Measurements from ENCODE around the gene ACADSB.

ACADSB gene

GRCh38 chr10:123008355-123009104 is at the start of gene ACADSB, which contains the start of gene IKZF5:
Gene ACADSB (plus strand): TSS chr10:123009006. CDS start chr10:123009030, 24 bp downstream.
Gene IKZF5 (minus strand): TSS chr10:123008795. CDS start chr10:122998625, 10,170 bp downstream.
- DNase-seq, result peak; percentile 96

- no peak for DNase-seq
Measured at GRCh38 chr10:122962405-122962804, 46.4 kb upstream of the ACADSB start.

- DNase-seq, result no peak
Measured at GRCh38 chr10:122966879-122967278, 41.9 kb upstream of the ACADSB start.

GRCh38 chr10:122968698-122969097 is 40.1 kb upstream of the ACADSB start:
- no peak for DNase-seq

DNA sequence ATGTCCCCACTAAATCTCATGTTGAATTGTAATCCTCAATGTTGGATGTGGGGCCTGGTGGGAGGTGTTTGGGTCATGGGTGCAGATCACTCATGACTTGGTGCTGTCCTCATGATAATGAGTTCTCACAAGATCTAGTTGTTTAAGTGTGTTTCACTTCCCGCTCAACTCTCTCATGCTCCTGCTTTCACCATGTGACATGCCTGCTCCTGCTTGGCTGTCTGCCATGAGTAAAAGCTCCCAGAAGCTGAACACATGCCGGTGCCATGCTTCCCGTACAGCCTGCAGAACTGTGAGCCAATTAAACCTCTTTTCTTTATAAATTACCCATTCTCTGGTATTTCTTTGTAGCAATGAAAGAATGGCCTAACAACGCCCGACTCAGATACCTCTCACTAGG is 34.8 kb upstream of the ACADSB start:
- DNase-seq, result no peak

GRCh38 chr10:122974543-122975064 is 34.2 kb upstream of the ACADSB start:
- no peak for DNase-seq

- peak; percentile 81 for DNase-seq
Measured at GRCh38 chr10:122980209-122981065, 28.4 kb upstream of the ACADSB start, which contains the start of gene PSTK. Gene PSTK (plus strand): TSS chr10:122980401. CDS start chr10:122980480, 79 bp downstream.

GRCh38 chr10:122981066-122981464 is 27.7 kb upstream of the ACADSB start:
- DNase-seq, result peak; percentile 20

- no peak for DNase-seq
Measured at GRCh38 chr10:122983898-122984297, 24.9 kb upstream of the ACADSB start.

GRCh38 chr10:122984708-122985107 is 24.1 kb upstream of the ACADSB start:
- no peak for DNase-seq

GRCh38 chr10:122986335-122986734 is 22.5 kb upstream of the ACADSB start:
- DNase-seq, result no peak

DNA sequence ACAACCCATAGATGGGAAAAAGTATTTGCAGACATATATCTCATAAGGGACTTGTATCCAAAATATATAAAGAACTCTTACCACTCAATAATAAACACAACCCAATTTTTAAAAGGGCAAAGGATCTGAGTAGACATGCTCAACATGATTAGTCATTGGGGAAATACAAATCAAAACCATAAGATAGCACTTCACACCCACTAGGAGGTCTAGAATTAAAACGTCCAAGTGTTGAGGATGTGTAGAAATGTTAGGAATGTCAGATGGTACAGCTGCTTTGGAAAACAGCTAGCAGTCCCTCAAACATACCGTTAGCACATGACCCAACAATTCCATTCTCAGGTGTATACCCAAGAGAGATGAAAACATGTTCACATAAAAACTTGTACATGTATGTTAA is 20.3 kb upstream of the ACADSB start:
- DNase-seq, result no peak

GRCh38 chr10:122990278-122990677 is 18.5 kb upstream of the ACADSB start:
- no peak for DNase-seq

GRCh38 chr10:122992031-122992585 is 16.7 kb upstream of the ACADSB start:
- DNase-seq, result no peak

DNA sequence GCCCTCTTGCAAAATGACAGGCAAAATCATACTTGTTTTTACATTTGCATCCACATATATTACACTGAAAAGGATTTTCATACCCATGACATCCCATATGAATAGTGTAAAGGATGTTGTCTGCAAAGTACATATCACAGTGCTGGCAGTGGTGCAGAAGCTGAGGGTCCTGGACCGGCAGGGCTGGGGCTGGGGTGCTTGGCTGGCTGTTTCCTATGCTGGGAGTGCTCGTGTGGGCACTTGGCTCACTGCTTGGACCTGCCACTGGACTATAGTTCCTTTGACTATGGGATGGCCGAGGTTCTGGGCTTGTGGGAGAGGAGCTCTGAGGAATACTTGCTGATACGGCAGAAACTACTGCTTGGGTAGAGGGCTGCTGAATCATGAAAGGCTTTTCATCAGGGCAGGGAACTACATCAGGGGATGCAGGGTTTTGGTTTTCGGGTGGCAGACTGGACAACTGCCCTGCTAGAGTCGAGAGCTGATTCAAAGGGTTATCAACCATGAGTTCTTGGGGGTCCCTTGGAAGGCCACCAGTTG is 14.9 kb upstream of the ACADSB start:
- no peak for DNase-seq

DNA sequence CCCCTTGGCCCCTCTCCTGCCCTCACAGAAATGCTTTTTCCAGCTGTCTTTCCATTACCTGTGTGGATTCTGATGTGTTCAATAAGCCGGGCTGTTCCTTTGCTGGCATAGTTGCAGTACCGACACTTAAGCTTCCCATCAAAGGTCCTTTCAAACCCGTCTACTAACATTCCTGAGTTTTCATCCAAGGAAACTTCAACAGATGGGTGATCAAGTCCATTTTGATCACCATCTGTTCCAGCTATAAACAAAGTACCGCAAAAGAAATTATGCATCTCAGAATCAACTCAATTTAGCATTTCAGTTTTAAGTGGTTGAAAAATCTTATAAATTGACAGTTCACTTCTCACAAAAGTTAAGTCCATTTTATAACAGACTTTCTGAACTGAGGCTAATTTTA is 12.9 kb upstream of the ACADSB start:
- no peak for DNase-seq

GRCh38 chr10:122997864-122998263 is 10.9 kb upstream of the ACADSB start:
- DNase-seq, result no peak

DNA sequence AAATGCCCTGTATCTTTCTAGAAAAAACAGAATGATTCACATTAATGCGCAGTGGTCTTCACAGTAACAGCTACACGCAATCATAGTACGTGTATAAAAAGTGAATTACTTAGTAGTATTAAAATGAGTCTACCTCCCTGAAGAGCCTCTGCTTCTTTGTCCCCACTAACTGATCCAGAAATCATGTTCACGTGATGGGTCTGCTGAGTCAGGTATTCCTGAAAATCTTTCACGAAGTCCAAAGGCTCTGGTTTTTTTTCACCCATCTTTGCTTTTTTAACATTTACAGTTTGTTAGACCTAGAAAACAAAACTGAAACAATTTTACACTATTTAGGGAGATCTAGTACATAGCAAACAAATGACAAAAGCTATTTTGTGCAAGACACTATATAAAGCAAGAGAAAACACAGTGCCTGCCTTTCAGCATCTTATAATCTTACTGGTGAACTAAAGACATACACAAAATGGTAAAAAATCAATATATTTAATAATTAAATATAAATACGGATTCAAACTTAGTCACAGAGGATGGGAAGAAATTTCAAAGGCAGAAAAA is 10.4 kb upstream of the ACADSB start:
- no peak for DNase-seq

GRCh38 chr10:122998934-122999333 is 9.9 kb upstream of the ACADSB start:
- DNase-seq, result no peak

- DNase-seq, result no peak
Measured at GRCh38 chr10:122999347-122999746, 9.5 kb upstream of the ACADSB start.

- no peak for DNase-seq
Measured at GRCh38 chr10:123000155-123000554, 8.7 kb upstream of the ACADSB start.

DNA sequence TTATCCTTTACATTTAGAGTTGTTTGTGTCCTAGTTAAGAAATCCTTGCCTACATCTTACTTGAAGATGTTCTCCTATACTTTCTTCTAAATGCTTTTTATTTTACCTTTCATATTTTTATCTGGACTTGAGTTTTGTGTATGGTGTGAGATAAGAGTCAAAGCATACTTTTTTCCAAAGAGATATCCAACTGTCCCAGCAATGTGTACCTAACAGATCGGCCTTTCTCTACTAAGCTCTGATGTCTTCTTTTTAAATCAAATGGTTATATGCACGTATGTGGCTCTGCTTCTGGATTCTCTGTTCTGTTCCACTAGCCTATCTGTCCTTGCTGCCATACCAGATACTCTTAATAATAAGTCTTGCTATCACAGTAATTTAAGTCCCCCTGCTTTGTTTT is 7.4 kb upstream of the ACADSB start:
- no peak for DNase-seq

DNA sequence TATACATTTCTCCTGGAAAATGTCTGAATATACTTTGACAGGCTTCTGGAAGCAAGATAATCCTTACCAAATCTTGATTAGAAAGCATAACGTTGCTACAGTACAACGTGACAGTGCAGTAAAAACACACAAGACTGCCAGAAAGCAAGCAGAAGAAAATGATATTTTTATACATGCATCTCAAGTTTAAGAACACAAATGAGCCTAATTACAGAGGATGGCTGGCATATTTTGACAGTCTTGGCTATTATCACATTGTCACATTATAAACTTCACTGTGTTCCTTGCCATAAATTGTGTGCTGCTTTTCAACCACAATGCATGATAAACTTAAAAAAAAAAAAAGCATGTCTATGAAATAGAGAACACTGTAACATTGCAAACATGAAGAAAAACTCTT is 4.5 kb upstream of the ACADSB start:
- DNase-seq, result no peak
